ENCODE measurements around the gene AFM. TPM values are rescaled to one million over a fixed set of nuclear protein-coding genes. Genes with fewer than 3 reads are reported as not detected.
A peak's percentile ranks its signal among the peaks of the same experiment; 100 is the strongest.

The AFM gene
- total and polyA plus RNA-seq, 2 experiments from 2014 or later, result 52.7 to 78.4 TPM

DNA sequence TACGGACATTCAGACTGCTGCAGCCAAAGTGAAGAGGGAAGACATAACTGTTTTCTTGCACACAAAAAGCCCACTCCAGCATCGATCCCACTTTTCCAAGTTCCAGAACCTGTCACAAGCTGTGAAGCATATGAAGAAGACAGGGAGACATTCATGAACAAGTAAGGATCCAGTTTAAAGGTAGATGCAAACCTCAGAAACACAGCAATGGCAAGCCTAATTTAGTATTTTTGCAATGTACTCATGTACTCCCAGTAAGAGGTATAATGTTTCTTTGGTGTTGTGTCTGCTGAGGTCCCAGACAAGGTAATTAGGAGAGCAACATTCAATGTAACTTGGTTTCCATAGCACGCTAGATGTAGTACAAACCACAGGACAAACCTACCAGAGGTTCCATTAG lies 40.9 kb upstream of the AFM start:
- H2AFZ ChIP-seq, result no peak overlapping the region
- 87% methylated on average over 3 of the region's 3 CpGs for WGBS (ENCODE audit: low lambda C conversion rate, missing lambda C conversion rate)

DNA sequence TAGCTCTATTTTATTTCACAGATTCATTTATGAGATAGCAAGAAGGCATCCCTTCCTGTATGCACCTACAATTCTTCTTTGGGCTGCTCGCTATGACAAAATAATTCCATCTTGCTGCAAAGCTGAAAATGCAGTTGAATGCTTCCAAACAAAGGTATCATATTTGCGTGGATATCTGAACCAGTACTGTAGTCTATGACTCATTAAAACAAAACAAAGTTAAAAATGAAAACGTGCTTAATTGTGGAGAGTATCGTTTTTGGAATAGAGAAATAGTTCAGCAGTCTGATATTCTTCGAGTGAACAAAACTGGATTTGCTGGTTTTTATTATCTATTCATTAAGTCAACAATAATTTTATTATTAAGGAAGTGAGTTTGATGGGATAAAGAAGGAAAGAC lies 39.3 kb upstream of the AFM start:
- no peak for DNase-seq (ENCODE audit: low spot score)
- H3K79me2 ChIP-seq, result peaks cover 26% of the 10 kb centered on the region
- TF ChIP-seq EZH2 (IDR thresholded peaks at IDR 0.05; ENCODE audit: borderline replicate concordance), result no peak
- no peak for TF ChIP-seq EZH2phosphoT487 (IDR thresholded peaks at IDR 0.05; ENCODE audit: low read depth, severe bottlenecking, unreplicated experiment)
- TF ChIP-seq, protein P1, sequence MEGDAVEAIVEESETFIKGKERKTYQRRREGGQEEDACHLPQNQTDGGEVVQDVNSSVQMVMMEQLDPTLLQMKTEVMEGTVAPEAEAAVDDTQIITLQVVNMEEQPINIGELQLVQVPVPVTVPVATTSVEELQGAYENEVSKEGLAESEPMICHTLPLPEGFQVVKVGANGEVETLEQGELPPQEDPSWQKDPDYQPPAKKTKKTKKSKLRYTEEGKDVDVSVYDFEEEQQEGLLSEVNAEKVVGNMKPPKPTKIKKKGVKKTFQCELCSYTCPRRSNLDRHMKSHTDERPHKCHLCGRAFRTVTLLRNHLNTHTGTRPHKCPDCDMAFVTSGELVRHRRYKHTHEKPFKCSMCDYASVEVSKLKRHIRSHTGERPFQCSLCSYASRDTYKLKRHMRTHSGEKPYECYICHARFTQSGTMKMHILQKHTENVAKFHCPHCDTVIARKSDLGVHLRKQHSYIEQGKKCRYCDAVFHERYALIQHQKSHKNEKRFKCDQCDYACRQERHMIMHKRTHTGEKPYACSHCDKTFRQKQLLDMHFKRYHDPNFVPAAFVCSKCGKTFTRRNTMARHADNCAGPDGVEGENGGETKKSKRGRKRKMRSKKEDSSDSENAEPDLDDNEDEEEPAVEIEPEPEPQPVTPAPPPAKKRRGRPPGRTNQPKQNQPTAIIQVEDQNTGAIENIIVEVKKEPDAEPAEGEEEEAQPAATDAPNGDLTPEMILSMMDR (IDR thresholded peaks at IDR 0.05; ENCODE audit: poor library complexity), result no peak
- no peaks in the 10 kb centered on the region for H3K9me2 ChIP-seq (replicated peaks; ENCODE audit: insufficient read depth)
- peak overlapping the region; percentile 29 for H3K27ac ChIP-seq
- H3K4me2 ChIP-seq, result peak overlapping the region; percentile 57
- H3K4me1 ChIP-seq (ENCODE audit: insufficient read depth), result no peaks in the 10 kb centered on the region
- no peak overlapping the region for H3K4me3 ChIP-seq
- no peaks in the 10 kb centered on the region for H3K9me3 ChIP-seq (ENCODE audit: low read depth)
- 77% methylated on average over 5 of the region's 5 CpGs for WGBS (ENCODE audit: low lambda C conversion rate, missing lambda C conversion rate)
- no peaks in the 10 kb centered on the region for H3K27me3 ChIP-seq
- H3K36me3 ChIP-seq (replicated peaks; ENCODE audit: insufficient read depth, low read depth), result no peaks in the 10 kb centered on the region
- no peak overlapping the region for H2AFZ ChIP-seq
- no peaks in the 10 kb centered on the region for H4K20me1 ChIP-seq (ENCODE audit: insufficient read depth, poor library complexity, severe bottlenecking)

More for the DNA sequence above, 40.9 kb upstream of the AFM start:
- Histone ChIP-seq H3K36me3 (replicated peaks; ENCODE audit: insufficient read depth, low read depth) (no peaks in the 10 kb centered on the region), H3K27ac (peak overlapping the region; percentile 50), H3K27me3 (no peaks in the 10 kb centered on the region), H3K4me1 (ENCODE audit: insufficient read depth) (no peaks in the 10 kb centered on the region), H4K20me1 (ENCODE audit: insufficient read depth, poor library complexity, severe bottlenecking) (no peaks in the 10 kb centered on the region), H3K79me2 (peaks cover 28% of the 10 kb centered on the region), H3K4me2 (peak overlapping the region; percentile 69), H3K9me3 (ENCODE audit: low read depth) (no peaks in the 10 kb centered on the region), H3K9me2 (replicated peaks; ENCODE audit: insufficient read depth) (no peaks in the 10 kb centered on the region), H3K4me3 (no peak overlapping the region)
- no peak for DNase-seq (ENCODE audit: low spot score)
- TF ChIP-seq, protein P1 (IDR thresholded peaks at IDR 0.05; ENCODE audit: poor library complexity), result no peak
- TF ChIP-seq EZH2phosphoT487 (IDR thresholded peaks at IDR 0.05; ENCODE audit: low read depth, severe bottlenecking, unreplicated experiment) (no peak), EZH2 (IDR thresholded peaks at IDR 0.05; ENCODE audit: borderline replicate concordance) (no peak)

DNA sequence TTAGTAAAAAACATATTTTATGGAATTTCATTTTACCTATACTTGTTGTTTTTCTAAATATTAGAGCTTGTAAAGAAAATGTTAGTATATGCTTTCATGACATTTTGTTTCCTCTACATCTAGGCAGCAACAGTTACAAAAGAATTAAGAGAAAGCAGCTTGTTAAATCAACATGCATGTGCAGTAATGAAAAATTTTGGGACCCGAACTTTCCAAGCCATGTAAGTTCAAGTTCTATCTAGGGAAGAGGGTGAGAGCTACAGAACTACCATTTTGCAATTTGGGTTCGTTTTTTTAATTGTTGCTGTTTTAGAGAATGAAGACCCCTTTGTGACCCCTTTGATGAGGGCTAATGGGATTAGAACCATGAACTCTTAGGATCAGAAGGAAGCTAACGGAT lies 38.3 kb upstream of the AFM start:
- Histone ChIP-seq H3K79me2 (peaks cover 17% of the 10 kb centered on the region), H3K4me3 (no peak overlapping the region), H3K27me3 (no peaks in the 10 kb centered on the region), H3K4me2 (peak overlapping the region; percentile 57), H2AFZ (no peak overlapping the region), H3K36me3 (replicated peaks; ENCODE audit: insufficient read depth, low read depth) (no peaks in the 10 kb centered on the region), H3K9me3 (ENCODE audit: low read depth) (no peaks in the 10 kb centered on the region), H4K20me1 (ENCODE audit: insufficient read depth, poor library complexity, severe bottlenecking) (no peaks in the 10 kb centered on the region), H3K27ac (peak overlapping the region; percentile 29), H3K9me2 (replicated peaks; ENCODE audit: insufficient read depth) (no peaks in the 10 kb centered on the region), H3K4me1 (ENCODE audit: insufficient read depth) (no peaks in the 10 kb centered on the region)
- no peak for DNase-seq (ENCODE audit: low spot score)
- 49% methylated on average over 3 of the region's 3 CpGs for WGBS (ENCODE audit: low lambda C conversion rate, missing lambda C conversion rate)
- TF ChIP-seq EZH2phosphoT487 (IDR thresholded peaks at IDR 0.05; ENCODE audit: low read depth, severe bottlenecking, unreplicated experiment), result no peak
- TF ChIP-seq EZH2 (IDR thresholded peaks at IDR 0.05; ENCODE audit: borderline replicate concordance), result no peak
- TF ChIP-seq, protein P1 (IDR thresholded peaks at IDR 0.05; ENCODE audit: poor library complexity), result no peak
